Measurements from ENCODE around the gene SERP2. TPM values are rescaled to one million over a fixed set of nuclear protein-coding genes. Genes with fewer than 3 reads are reported as not detected.

SERP2 gene
- total and polyA plus RNA-seq, 8 donors: 1.0 to 255 (median 9.3) TPM; not detected in 1

GRCh38 chr13:44425041-44425814 lies 51.6 kb downstream of the SERP2 start:
- no peak overlapping the region for H3K4me3 ChIP-seq
- no peak for DNase-seq
- WGBS, 5 donors: 54 to 63% (median 60%) methylated on average over 9 of the region's 9 CpGs
- no peak for TF ChIP-seq POLR2A (IDR thresholded peaks at IDR 0.05)
- TF ChIP-seq EP300 (IDR thresholded peaks at IDR 0.05): no peak
- TF ChIP-seq, protein P1, sequence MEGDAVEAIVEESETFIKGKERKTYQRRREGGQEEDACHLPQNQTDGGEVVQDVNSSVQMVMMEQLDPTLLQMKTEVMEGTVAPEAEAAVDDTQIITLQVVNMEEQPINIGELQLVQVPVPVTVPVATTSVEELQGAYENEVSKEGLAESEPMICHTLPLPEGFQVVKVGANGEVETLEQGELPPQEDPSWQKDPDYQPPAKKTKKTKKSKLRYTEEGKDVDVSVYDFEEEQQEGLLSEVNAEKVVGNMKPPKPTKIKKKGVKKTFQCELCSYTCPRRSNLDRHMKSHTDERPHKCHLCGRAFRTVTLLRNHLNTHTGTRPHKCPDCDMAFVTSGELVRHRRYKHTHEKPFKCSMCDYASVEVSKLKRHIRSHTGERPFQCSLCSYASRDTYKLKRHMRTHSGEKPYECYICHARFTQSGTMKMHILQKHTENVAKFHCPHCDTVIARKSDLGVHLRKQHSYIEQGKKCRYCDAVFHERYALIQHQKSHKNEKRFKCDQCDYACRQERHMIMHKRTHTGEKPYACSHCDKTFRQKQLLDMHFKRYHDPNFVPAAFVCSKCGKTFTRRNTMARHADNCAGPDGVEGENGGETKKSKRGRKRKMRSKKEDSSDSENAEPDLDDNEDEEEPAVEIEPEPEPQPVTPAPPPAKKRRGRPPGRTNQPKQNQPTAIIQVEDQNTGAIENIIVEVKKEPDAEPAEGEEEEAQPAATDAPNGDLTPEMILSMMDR (IDR thresholded peaks at IDR 0.05): no peak
- TF ChIP-seq POLR2AphosphoS5 (IDR thresholded peaks at IDR 0.05): no peak
- H3K4me1 ChIP-seq: no peaks in the 10 kb centered on the region
- no peaks in the 10 kb centered on the region for H3K27me3 ChIP-seq
- H3K27ac ChIP-seq: no peak overlapping the region
- intact Hi-C loops (cut with DNase I; ENCODE audit: low total_unique reads): no loop called here
- H3K9me3 ChIP-seq: no peaks in the 10 kb centered on the region
- H3K36me3 ChIP-seq: peaks cover 0 to 5% (median 0%) of the 10 kb centered on the region in 4 donors

- Histone ChIP-seq H3K27me3 (no peaks in the 10 kb centered on the region), H3K36me3 (peaks cover 0 to 5% (median 0%) of the 10 kb centered on the region in 4 donors), H3K27ac (no peak overlapping the region), H3K4me1 (peaks cover 0 to under 1% (median 0%) of the 10 kb centered on the region in 4 donors), H3K4me3 (no peak overlapping the region), H3K9me3 (no peaks in the 10 kb centered on the region)
- intact Hi-C loops (cut with DNase I; ENCODE audit: low total_unique reads): no loop called here
- no peak for DNase-seq
- TF ChIP-seq, protein P1 (IDR thresholded peaks at IDR 0.05): no peak
- TF ChIP-seq POLR2A (IDR thresholded peaks at IDR 0.05) (no peak), EP300 (IDR thresholded peaks at IDR 0.05) (no peak), POLR2AphosphoS5 (IDR thresholded peaks at IDR 0.05) (no peak)
- WGBS, 5 donors: 90 to 100% (median 97%) methylated on average over 2 of the region's 2 CpGs
Measured at GRCh38 chr13:44425815-44426078, 52.1 kb downstream of the SERP2 start.

DNA sequence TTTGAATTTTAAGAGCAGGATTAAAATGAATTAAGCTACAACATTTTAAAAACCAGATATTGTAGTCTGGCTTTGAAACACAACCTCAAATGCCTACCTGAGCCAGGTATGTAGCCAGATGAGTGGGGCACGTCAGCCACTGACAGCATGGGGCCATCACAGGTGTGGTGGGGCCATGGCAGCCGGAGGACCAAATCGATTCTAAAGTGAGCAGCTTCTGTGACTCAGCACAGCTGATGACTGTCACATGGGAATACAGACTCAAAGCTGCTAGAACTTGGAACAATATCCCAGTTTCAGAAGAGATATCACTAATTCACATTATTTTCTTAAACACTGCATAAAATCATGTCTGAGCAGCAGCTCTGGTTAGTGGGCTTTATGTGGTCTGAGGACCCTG lies 52.8 kb downstream of the SERP2 start:
- Histone ChIP-seq H3K36me3 (peaks cover 0 to 5% (median 0%) of the 10 kb centered on the region in 4 donors), H3K9me3 (no peaks in the 10 kb centered on the region), H3K4me1 (peaks cover 0 to 7% (median 2%) of the 10 kb centered on the region in 4 donors), H3K4me3 (no peak overlapping the region), H3K27me3 (no peaks in the 10 kb centered on the region), H3K27ac (no peak overlapping the region)
- intact Hi-C loops (cut with DNase I; ENCODE audit: low total_unique reads): no loop called here
- WGBS, 5 donors: 73 to 80% (median 80%) methylated on average over 3 of the region's 3 CpGs
- TF ChIP-seq EP300 (IDR thresholded peaks at IDR 0.05) (no peak), POLR2A (IDR thresholded peaks at IDR 0.05) (no peak), POLR2AphosphoS5 (IDR thresholded peaks at IDR 0.05) (no peak)
- TF ChIP-seq, protein P1 (IDR thresholded peaks at IDR 0.05): no peak
- no peak for DNase-seq

- intact Hi-C loops (cut with DNase I; ENCODE audit: low total_unique reads): no loop called here
- H3K4me3 ChIP-seq: no peak overlapping the region
- 63 to 83% (median 76%) methylated on average over 2 of the region's 2 CpGs for WGBS, 5 donors
- H3K27me3 ChIP-seq: no peaks in the 10 kb centered on the region
- peaks cover 11 to 20% (median 16%) of the 10 kb centered on the region in 4 donors for H3K36me3 ChIP-seq
- TF ChIP-seq, protein P1 (IDR thresholded peaks at IDR 0.05): no peak
- TF ChIP-seq POLR2A (IDR thresholded peaks at IDR 0.05): no peak
- TF ChIP-seq EP300 (IDR thresholded peaks at IDR 0.05): no peak
- H3K27ac ChIP-seq: no peak overlapping the region
- peaks cover 0 to 32% (median 23%) of the 10 kb centered on the region in 4 donors for H3K4me1 ChIP-seq
- no peak for DNase-seq
- no peaks in the 10 kb centered on the region for H3K9me3 ChIP-seq
Measured at GRCh38 chr13:44429311-44429710, 55.7 kb downstream of the SERP2 start.
